Kidney (tissue), 14 donors: ENCODE results near the gene RNF123. TPM values are rescaled to one million over a fixed set of nuclear protein-coding genes. Genes with fewer than 3 reads are reported as not detected.

Experiments used
- DNase-seq, 5 donors: peaks; one replicate each; pipeline ENCODE4 v3.0.0-alpha.2; 2013 to 2020
- FAIRE-seq: peaks from 2 replicates; lab custom pipeline; 2012; peaks lifted over from hg19 to GRCh38; lab: Jason Lieb, UNC
- H3K27ac ChIP-seq, 2 donors: one replicate each; pipeline ENCODE4 v1.7.0; 2013; ENCODE audit warnings: low read depth in 2 of 2, low read length in 2 of 2, inconsistent platforms in 1 of 2
- H3K27me3 ChIP-seq: one replicate; pipeline ENCODE4 v1.7.1; 2013; ENCODE audit warnings: low read length, inconsistent platforms; ENCODE audit not compliant: control insufficient read depth, insufficient read depth
- H3K36me3 ChIP-seq, 3 donors: one replicate each; pipeline versions ENCODE4 v1.7.0 to v1.7.1; 2013; ENCODE audit warnings: low read length in 3 of 3, control low read depth in 1 of 3, inconsistent platforms in 1 of 3; ENCODE audit not compliant: insufficient read depth in 3 of 3, control insufficient read depth in 2 of 3
- H3K4me1 ChIP-seq, 3 donors: one replicate each; pipeline versions ENCODE4 v1.7.0 to v1.7.1; 2013; ENCODE audit warnings: low read length in 3 of 3, inconsistent platforms in 1 of 3, low read depth in 1 of 3; ENCODE audit not compliant: control insufficient read depth in 2 of 3, insufficient read depth in 2 of 3
- H3K4me3 ChIP-seq, 3 donors: one replicate each; pipeline versions ENCODE4 v1.7.0 to v1.8.1; 2013; ENCODE audit warnings: low read length in 3 of 3, control low read depth in 1 of 3, inconsistent platforms in 1 of 3
- H3K9ac ChIP-seq, 3 donors: one replicate each; pipeline versions ENCODE4 v1.7.0 to v1.7.1; 2013; ENCODE audit warnings: low read length in 3 of 3, control low read depth in 1 of 3, inconsistent platforms in 1 of 3
- H3K9me3 ChIP-seq, 3 donors: one replicate each; pipeline versions ENCODE4 v1.7.0 to v1.7.1; 2013; ENCODE audit warnings: low read length in 3 of 3, control low read depth in 1 of 3, inconsistent platforms in 1 of 3; ENCODE audit not compliant: control insufficient read depth in 2 of 3, insufficient read depth in 1 of 3
- intact Hi-C: fragments of 100-400 bp; cut with DNase I; formaldehyde crosslinking; loops from one replicate; pipeline ENCODE4 v1.11.1; 2022
- polyA plus RNA-seq: library from polyadenylated mRNA; stranded (reverse); fragments of 350-450 nt; fragmentation: Illumina TruSeq; extraction: RNeasy Lipid Tissue Mini Kit (QIAGEN cat#74804); gene quantifications from one replicate; pipeline ENCODE4 v1.2.3, GENCODE V29; 2014; ENCODE audit warnings: low read depth, low replicate concordance; ENCODE audit not compliant: insufficient read depth
- total RNA-seq: library from RNA; stranded (reverse); fragmentation: NEBNext Ultra II Directional; extraction: Animal tissue kit (Norgen Biotek cat#: 25700); gene quantifications from one replicate; pipeline ENCODE4 v1.2.1, GENCODE V29; 2021
- TF ChIP-seq, protein P1 (sequence below): IDR thresholded peaks from 3 replicates; pipeline ENCODE4 v1.5.1; 2012; ENCODE audit warnings: mild to moderate bottlenecking, moderate library complexity, borderline replicate concordance; ENCODE audit not compliant: insufficient read depth; ENCODE audit errors: extremely low read depth
- donor health status: control.
- donor health status: control.
- donor health status: control.
- donor health status: control.
- donor health status: control.
- donor health status: DM: yes; HTN: yes; CAD: no.
- donor health status: Normal renal cell carcinoma (clear cell type).

Gene RNF123
- total and polyA plus RNA-seq, 2 donors from 2014 or later = 41.7 to 43.7 TPM

- Histone ChIP-seq H3K9me3 (no peaks in the 10 kb centered on the region), H3K4me1 (no peaks in the 10 kb centered on the region), H3K27me3 (no peaks in the 10 kb centered on the region), H3K27ac (no peak overlapping the region), H3K36me3 (peaks cover 0 to 2% (median 0%) of the 10 kb centered on the region in 3 donors), H3K9ac (no peak overlapping the region), H3K4me3 (no peak overlapping the region)
- intact Hi-C loops = no loop called here
- TF ChIP-seq, protein P1, sequence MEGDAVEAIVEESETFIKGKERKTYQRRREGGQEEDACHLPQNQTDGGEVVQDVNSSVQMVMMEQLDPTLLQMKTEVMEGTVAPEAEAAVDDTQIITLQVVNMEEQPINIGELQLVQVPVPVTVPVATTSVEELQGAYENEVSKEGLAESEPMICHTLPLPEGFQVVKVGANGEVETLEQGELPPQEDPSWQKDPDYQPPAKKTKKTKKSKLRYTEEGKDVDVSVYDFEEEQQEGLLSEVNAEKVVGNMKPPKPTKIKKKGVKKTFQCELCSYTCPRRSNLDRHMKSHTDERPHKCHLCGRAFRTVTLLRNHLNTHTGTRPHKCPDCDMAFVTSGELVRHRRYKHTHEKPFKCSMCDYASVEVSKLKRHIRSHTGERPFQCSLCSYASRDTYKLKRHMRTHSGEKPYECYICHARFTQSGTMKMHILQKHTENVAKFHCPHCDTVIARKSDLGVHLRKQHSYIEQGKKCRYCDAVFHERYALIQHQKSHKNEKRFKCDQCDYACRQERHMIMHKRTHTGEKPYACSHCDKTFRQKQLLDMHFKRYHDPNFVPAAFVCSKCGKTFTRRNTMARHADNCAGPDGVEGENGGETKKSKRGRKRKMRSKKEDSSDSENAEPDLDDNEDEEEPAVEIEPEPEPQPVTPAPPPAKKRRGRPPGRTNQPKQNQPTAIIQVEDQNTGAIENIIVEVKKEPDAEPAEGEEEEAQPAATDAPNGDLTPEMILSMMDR = no peak
- FAIRE-seq (no peak), DNase-seq (no peak)
Observed at GRCh38 chr3:49769286-49769915, 80.0 kb downstream of the RNF123 start.

- intact Hi-C loops = no loop called here
- TF ChIP-seq, protein P1 = no peak
- no peaks in the 10 kb centered on the region for H3K4me1 ChIP-seq
- H3K36me3 ChIP-seq = peaks cover 0 to 2% (median 0%) of the 10 kb centered on the region in 3 donors
- no peak for DNase-seq
- no peak overlapping the region for H3K27ac ChIP-seq
- H3K4me3 ChIP-seq = no peak overlapping the region
- no peaks in the 10 kb centered on the region for H3K27me3 ChIP-seq
- H3K9ac ChIP-seq = no peak overlapping the region
- H3K9me3 ChIP-seq = no peaks in the 10 kb centered on the region
- FAIRE-seq = no peak
Observed at GRCh38 chr3:49769926-49770325, 80.6 kb downstream of the RNF123 start.

Other genes starting within 250 kb of the RNF123 start
- gene DAG1, start 219.3 kb upstream of the RNF123 start, total RNA-seq = 122 TPM
- gene DAG1, start 219.3 kb upstream of the RNF123 start, polyA plus RNA-seq = 40.4 TPM
- gene BSN, start 135.1 kb upstream of the RNF123 start, total RNA-seq = 1.3 TPM
- gene BSN, start 135.1 kb upstream of the RNF123 start, polyA plus RNA-seq = 0.11 TPM
- gene APEH, start 15.2 kb upstream of the RNF123 start, total RNA-seq = 143 TPM
- gene APEH, start 15.2 kb upstream of the RNF123 start, polyA plus RNA-seq = 138 TPM
- gene MST1, start 83 bp upstream of the RNF123 start, total RNA-seq = 77.3 TPM
- 152 TPM for gene MST1, start 83 bp upstream of the RNF123 start, polyA plus RNA-seq
- gene AMIGO3, start 30.1 kb downstream of the RNF123 start, total RNA-seq = not detected
- gene AMIGO3, start 30.1 kb downstream of the RNF123 start, polyA plus RNA-seq = 0.73 TPM
- 37.4 TPM for gene GMPPB, start 34.4 kb downstream of the RNF123 start, total RNA-seq
- 25.0 TPM for gene GMPPB, start 34.4 kb downstream of the RNF123 start, polyA plus RNA-seq
- gene IP6K1, start 97.0 kb downstream of the RNF123 start, total RNA-seq = 49.6 TPM
- 21.7 TPM for gene IP6K1, start 97.0 kb downstream of the RNF123 start, polyA plus RNA-seq
- gene CDHR4, start 110.3 kb downstream of the RNF123 start, total RNA-seq = 0.54 TPM
- gene CDHR4, start 110.3 kb downstream of the RNF123 start, polyA plus RNA-seq = not detected
- gene INKA1, start 113.7 kb downstream of the RNF123 start, total RNA-seq = 6.3 TPM
- gene INKA1, start 113.7 kb downstream of the RNF123 start, polyA plus RNA-seq = 9.1 TPM
- gene UBA7, start 124.4 kb downstream of the RNF123 start, total RNA-seq = 102 TPM
- gene UBA7, start 124.4 kb downstream of the RNF123 start, polyA plus RNA-seq = 29.8 TPM
- gene TRAIP, start 167.0 kb downstream of the RNF123 start, total RNA-seq = 1.9 TPM
- gene TRAIP, start 167.0 kb downstream of the RNF123 start, polyA plus RNA-seq = 0.71 TPM
- 0.16 TPM for gene CAMKV, start 180.3 kb downstream of the RNF123 start, total RNA-seq
- not detected for gene CAMKV, start 180.3 kb downstream of the RNF123 start, polyA plus RNA-seq
- 29.6 TPM for gene MST1R, start 214.3 kb downstream of the RNF123 start, total RNA-seq
- gene MST1R, start 214.3 kb downstream of the RNF123 start, polyA plus RNA-seq = 0.30 TPM
- gene MON1A, start 240.3 kb downstream of the RNF123 start, total RNA-seq = 7.4 TPM
- 16.4 TPM for gene MON1A, start 240.3 kb downstream of the RNF123 start, polyA plus RNA-seq